GM23338 (cell line): ENCODE measurements around the gene LRTM2. TPM values are rescaled to one million over a fixed set of nuclear protein-coding genes. Genes with fewer than 3 reads are reported as not detected.

ENCODE experiments used
- ATAC-seq: fragments of 200-7000 bp; cut with Tn5 transposase; 3 replicates; pipeline ENCODE4 v1.9.1; 2020
- DNase-seq: peaks from one replicate; pipeline ENCODE4 v3.0.0-alpha.2; 2015; ENCODE audit warnings: low spot score
- H2AFZ ChIP-seq: fragments of 200-600 bp; sonication (generic); 2 replicates; pipeline ENCODE4 v1.8.0; 2016; ENCODE audit warnings: antibody characterized with exemption, mild to moderate bottlenecking, moderate library complexity
- H3F3A ChIP-seq: fragments of 200-600 bp; sonication (generic); replicated peaks from 2 replicates; pipeline ENCODE4 v1.8.0; 2017; ENCODE audit warnings: antibody characterized with exemption, mixed run types, low read depth
- H3K27ac ChIP-seq: fragments of 200-600 bp; sonication (generic); 2 replicates; pipeline ENCODE4 v1.6.1; 2016; ENCODE audit warnings: low read depth
- H3K27me3 ChIP-seq: fragments of 200-600 bp; sonication (generic); 2 replicates; pipeline ENCODE4 v1.8.0; 2016; ENCODE audit warnings: mild to moderate bottlenecking, mixed run types, moderate library complexity; ENCODE audit not compliant: insufficient read depth
- H3K36me3 ChIP-seq: fragments of 200-600 bp; sonication (generic); 2 replicates; pipeline ENCODE4 v1.8.0; 2016; ENCODE audit warnings: mild to moderate bottlenecking; ENCODE audit not compliant: insufficient read depth
- H3K4me1 ChIP-seq: fragments of 200-600 bp; sonication (generic); 2 replicates; pipeline ENCODE4 v1.8.0; 2016; ENCODE audit warnings: mild to moderate bottlenecking, moderate library complexity; ENCODE audit not compliant: insufficient read depth
- H3K4me2 ChIP-seq: fragments of 200-600 bp; sonication (generic); 2 replicates; pipeline ENCODE4 v1.7.1; 2017; ENCODE audit warnings: mixed run types
- H3K4me3 ChIP-seq: fragments of 200-600 bp; sonication (generic); 2 replicates; pipeline ENCODE4 v1.6.1; 2016; ENCODE audit warnings: mixed run types
- H3K79me2 ChIP-seq: fragments of 200-600 bp; sonication (generic); replicated peaks from 2 replicates; pipeline ENCODE4 v1.8.0; 2017; ENCODE audit warnings: mild to moderate bottlenecking; ENCODE audit not compliant: insufficient read depth
- H3K9me2 ChIP-seq: fragments of 200-600 bp; sonication (generic); 2 replicates; pipeline ENCODE4 v1.8.0; 2017; ENCODE audit not compliant: insufficient read depth
- H4K20me1 ChIP-seq: fragments of 200-600 bp; sonication (generic); replicated peaks from 2 replicates; pipeline ENCODE4 v1.8.0; 2017; ENCODE audit warnings: mild to moderate bottlenecking; ENCODE audit not compliant: insufficient read depth
- H3K27ac Mint-ChIP-seq: 2 replicates; pipeline ENCODE4 v1.8.0; 2020; ENCODE audit warnings: inconsistent platforms, mild to moderate bottlenecking, moderate library complexity, mixed read lengths
- H3K27me3 Mint-ChIP-seq: 3 replicates; pipeline ENCODE4 v1.8.0; 2022; ENCODE audit warnings: low read depth, mild to moderate bottlenecking, moderate library complexity, mixed read lengths, inconsistent platforms; ENCODE audit not compliant: insufficient read depth, poor library complexity
- H3K36me3 Mint-ChIP-seq: 3 replicates; pipeline ENCODE4 v1.8.0; 2021; ENCODE audit warnings: low read depth, mild to moderate bottlenecking, inconsistent platforms, moderate library complexity, mixed read lengths
- H3K4me1 Mint-ChIP-seq: 3 replicates; pipeline ENCODE4 v1.8.0; 2020; ENCODE audit warnings: mild to moderate bottlenecking, inconsistent platforms, mixed read lengths
- H3K4me3 Mint-ChIP-seq: 3 replicates; pipeline ENCODE4 v1.8.0; 2021; ENCODE audit warnings: moderate library complexity, mild to moderate bottlenecking, inconsistent platforms, mixed read lengths
- H3K9me3 Mint-ChIP-seq: 3 replicates; pipeline ENCODE4 v1.8.0; 2020; ENCODE audit warnings: moderate library complexity, mild to moderate bottlenecking, inconsistent platforms, mixed read lengths
- CREB1 ChIP-seq: fragments of 250-450 bp; sonication (Bioruptor Pico); IDR thresholded peaks from 2 replicates; pipeline ENCODE4 v1.5.0; 2020; ENCODE audit warnings: low read depth, mild to moderate bottlenecking, moderate library complexity
- POLR2AphosphoS5 ChIP-seq: IDR thresholded peaks from 2 replicates; pipeline ENCODE4 v1.6.1; 2016; ENCODE audit warnings: antibody characterized with exemption, low read depth
- STAT1 ChIP-seq: IDR thresholded peaks from one replicate; pipeline ENCODE4 v1.6.1; 2016; ENCODE audit warnings: antibody characterized with exemption; ENCODE audit not compliant: unreplicated experiment
- polyA plus RNA-seq: library from polyadenylated mRNA; unstranded; fragments of >200 nt; fragmentation: Nextera tagmentation; extraction: Ambion mirVana; gene quantifications from 2 replicates; pipeline ENCODE4 v1.2.1, GENCODE V29; 2016
- total RNA-seq: library from RNA; depleted of rRNA; stranded (reverse); fragments of >200 nt; shearing (Covaris generic); gene quantifications from 2 replicates; pipeline ENCODE4 v1.2.3, GENCODE V29; 2014
- TF ChIP-seq, protein P1 (sequence below): fragments of 250-450 bp; sonication (Bioruptor Pico); IDR thresholded peaks from 2 replicates; pipeline ENCODE4 v1.5.0; 2020; ENCODE audit warnings: mild to moderate bottlenecking, moderate library complexity
- TF ChIP-seq, protein P2 (sequence below): IDR thresholded peaks from 2 replicates; pipeline ENCODE4 v1.6.1; 2016; ENCODE audit warnings: antibody characterized with exemption
- TF ChIP-seq, protein P3 (sequence below): IDR thresholded peaks from one replicate; pipeline ENCODE4 v1.6.1; 2018; ENCODE audit warnings: antibody characterized with exemption; ENCODE audit not compliant: unreplicated experiment
- TF ChIP-seq, protein P4 (sequence below), 2 experiments: fragments of 200-600 bp in 1 of 2; sonication (generic) in 1 of 2; conservative IDR thresholded peaks; 2 replicates each; pipeline versions ENCODE4 v1.5.1 to v1.6.1; 2016 to 2017; ENCODE audit warnings: antibody characterized with exemption in 2 of 2, low read depth in 2 of 2, mild to moderate bottlenecking in 2 of 2, moderate library complexity in 1 of 2

Gene LRTM2
- total and polyA plus RNA-seq, 2 experiments from 2014 or later: 0.08 TPM; not detected in 1

DNA sequence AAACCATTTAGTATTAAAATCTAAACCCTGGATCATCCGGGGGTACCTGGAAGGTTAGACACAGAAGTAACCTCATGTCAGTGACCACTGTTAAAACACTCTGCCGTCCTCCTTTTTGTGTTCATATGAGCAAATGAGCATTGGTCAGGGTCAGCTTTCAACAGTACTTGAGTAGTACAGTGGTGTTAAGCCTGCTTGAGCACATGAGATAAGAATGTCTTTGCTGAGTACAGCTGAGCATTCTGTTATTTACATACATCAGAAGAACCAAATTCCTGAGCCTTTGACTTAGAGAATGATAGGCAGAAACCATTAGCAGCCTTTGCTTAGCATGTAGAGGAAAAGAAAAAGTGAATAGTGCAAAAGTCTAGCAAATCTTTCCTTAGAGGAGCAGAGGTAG, 38.6 kb upstream of the LRTM2 start (continued):
- TF ChIP-seq, protein P1, sequence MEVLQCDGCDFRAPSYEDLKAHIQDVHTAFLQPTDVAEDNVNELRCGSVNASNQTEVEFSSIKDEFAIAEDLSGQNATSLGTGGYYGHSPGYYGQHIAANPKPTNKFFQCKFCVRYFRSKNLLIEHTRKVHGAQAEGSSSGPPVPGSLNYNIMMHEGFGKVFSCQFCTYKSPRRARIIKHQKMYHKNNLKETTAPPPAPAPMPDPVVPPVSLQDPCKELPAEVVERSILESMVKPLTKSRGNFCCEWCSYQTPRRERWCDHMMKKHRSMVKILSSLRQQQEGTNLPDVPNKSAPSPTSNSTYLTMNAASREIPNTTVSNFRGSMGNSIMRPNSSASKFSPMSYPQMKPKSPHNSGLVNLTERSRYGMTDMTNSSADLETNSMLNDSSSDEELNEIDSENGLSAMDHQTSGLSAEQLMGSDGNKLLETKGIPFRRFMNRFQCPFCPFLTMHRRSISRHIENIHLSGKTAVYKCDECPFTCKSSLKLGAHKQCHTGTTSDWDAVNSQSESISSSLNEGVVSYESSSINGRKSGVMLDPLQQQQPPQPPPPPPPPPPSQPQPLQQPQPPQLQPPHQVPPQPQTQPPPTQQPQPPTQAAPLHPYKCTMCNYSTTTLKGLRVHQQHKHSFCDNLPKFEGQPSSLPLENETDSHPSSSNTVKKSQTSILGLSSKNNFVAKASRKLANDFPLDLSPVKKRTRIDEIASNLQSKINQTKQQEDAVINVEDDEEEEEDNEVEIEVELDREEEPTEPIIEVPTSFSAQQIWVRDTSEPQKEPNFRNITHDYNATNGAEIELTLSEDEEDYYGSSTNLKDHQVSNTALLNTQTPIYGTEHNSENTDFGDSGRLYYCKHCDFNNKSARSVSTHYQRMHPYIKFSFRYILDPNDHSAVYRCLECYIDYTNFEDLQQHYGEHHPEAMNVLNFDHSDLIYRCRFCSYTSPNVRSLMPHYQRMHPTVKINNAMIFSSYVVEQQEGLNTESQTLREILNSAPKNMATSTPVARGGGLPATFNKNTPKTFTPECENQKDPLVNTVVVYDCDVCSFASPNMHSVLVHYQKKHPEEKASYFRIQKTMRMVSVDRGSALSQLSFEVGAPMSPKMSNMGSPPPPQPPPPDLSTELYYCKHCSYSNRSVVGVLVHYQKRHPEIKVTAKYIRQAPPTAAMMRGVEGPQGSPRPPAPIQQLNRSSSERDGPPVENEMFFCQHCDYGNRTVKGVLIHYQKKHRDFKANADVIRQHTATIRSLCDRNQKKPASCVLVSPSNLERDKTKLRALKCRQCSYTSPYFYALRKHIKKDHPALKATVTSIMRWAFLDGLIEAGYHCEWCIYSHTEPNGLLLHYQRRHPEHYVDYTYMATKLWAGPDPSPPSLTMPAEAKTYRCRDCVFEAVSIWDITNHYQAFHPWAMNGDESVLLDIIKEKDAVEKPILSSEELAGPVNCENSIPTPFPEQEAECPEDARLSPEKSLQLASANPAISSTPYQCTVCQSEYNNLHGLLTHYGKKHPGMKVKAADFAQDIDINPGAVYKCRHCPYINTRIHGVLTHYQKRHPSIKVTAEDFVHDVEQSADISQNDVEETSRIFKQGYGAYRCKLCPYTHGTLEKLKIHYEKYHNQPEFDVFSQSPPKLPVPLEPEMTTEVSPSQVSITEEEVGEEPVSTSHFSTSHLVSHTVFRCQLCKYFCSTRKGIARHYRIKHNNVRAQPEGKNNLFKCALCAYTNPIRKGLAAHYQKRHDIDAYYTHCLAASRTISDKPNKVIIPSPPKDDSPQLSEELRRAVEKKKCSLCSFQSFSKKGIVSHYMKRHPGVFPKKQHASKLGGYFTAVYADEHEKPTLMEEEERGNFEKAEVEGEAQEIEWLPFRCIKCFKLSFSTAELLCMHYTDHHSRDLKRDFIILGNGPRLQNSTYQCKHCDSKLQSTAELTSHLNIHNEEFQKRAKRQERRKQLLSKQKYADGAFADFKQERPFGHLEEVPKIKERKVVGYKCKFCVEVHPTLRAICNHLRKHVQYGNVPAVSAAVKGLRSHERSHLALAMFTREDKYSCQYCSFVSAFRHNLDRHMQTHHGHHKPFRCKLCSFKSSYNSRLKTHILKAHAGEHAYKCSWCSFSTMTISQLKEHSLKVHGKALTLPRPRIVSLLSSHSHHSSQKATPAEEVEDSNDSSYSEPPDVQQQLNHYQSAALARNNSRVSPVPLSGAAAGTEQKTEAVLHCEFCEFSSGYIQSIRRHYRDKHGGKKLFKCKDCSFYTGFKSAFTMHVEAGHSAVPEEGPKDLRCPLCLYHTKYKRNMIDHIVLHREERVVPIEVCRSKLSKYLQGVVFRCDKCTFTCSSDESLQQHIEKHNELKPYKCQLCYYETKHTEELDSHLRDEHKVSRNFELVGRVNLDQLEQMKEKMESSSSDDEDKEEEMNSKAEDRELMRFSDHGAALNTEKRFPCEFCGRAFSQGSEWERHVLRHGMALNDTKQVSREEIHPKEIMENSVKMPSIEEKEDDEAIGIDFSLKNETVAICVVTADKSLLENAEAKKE (CRISPR knock-in tag): no peak

DNA sequence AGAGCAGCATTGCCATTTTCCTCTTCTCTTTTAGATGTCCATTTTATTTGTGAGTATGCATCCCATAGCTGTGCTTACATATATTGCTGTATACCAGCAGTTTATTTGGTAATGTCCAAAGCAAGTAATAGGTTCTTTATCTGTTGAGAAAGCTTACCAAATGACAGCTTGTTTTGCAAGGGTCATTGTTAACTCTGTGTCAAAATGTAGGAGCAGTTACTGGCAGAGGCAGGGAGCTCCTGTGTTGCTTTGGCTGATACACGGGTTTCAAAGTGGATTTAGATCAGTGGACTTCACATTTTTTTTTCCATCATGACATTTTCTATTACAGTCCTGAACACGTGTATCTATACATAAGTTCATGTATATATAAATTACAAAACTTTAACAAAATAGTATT, 38.1 kb upstream of the LRTM2 start:
- TF ChIP-seq CREB1: no peak
- TF ChIP-seq STAT1: no peak
- TF ChIP-seq POLR2AphosphoS5: no peak

DNA sequence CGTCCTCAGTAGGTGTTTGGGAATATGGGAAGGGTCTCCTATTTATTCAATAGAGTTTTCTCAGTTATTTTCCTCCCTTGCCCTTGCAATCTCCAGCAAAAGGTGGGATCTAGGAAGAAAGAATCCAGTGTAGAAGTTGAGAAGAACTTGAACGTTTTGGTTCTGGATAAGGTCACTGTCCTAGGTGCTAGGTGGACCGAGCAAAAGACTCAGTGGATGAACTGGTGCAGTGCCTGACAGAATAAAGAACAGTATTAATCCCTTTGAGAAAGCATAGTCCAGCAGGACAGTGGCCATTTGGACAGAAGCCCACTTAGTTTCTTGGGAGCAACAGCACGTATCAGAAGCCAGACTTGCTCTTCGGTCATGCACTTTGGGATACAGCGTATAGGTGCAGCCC, 32.7 kb upstream of the LRTM2 start:
- Histone ChIP-seq H3K4me2 (no peak overlapping the region), H3K4me3 (no peak overlapping the region), H3K9me2 (no peaks in the 10 kb centered on the region), H2AFZ (no peak overlapping the region), H3K27me3 (no peaks in the 10 kb centered on the region), H3K79me2 (no peaks in the 10 kb centered on the region), H3F3A (no peaks in the 10 kb centered on the region), H3K27ac (no peak overlapping the region), H4K20me1 (peaks cover 7% of the 10 kb centered on the region), H3K4me1 (no peaks in the 10 kb centered on the region), H3K36me3 (0 out of 2 replicates have a peak, but pooled peaks cover 7% of the 10 kb centered on the region)
- Mint-ChIP-seq H3K27me3 (no peaks in the 10 kb centered on the region), H3K27ac (no peak overlapping the region), H3K9me3 (no peaks in the 10 kb centered on the region), H3K36me3 (peaks cover 13% of the 10 kb centered on the region; the same call in 2 of the 3 replicates), H3K4me1 (peaks cover 19% of the 10 kb centered on the region), H3K4me3 (no peak overlapping the region)
- ATAC-seq: no peak
- no peak for DNase-seq
- TF ChIP-seq, protein P2, sequence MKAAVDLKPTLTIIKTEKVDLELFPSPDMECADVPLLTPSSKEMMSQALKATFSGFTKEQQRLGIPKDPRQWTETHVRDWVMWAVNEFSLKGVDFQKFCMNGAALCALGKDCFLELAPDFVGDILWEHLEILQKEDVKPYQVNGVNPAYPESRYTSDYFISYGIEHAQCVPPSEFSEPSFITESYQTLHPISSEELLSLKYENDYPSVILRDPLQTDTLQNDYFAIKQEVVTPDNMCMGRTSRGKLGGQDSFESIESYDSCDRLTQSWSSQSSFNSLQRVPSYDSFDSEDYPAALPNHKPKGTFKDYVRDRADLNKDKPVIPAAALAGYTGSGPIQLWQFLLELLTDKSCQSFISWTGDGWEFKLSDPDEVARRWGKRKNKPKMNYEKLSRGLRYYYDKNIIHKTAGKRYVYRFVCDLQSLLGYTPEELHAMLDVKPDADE: no peak
- TF ChIP-seq POLR2AphosphoS5: no peak
- no peak for TF ChIP-seq STAT1
- TF ChIP-seq, protein P3, sequence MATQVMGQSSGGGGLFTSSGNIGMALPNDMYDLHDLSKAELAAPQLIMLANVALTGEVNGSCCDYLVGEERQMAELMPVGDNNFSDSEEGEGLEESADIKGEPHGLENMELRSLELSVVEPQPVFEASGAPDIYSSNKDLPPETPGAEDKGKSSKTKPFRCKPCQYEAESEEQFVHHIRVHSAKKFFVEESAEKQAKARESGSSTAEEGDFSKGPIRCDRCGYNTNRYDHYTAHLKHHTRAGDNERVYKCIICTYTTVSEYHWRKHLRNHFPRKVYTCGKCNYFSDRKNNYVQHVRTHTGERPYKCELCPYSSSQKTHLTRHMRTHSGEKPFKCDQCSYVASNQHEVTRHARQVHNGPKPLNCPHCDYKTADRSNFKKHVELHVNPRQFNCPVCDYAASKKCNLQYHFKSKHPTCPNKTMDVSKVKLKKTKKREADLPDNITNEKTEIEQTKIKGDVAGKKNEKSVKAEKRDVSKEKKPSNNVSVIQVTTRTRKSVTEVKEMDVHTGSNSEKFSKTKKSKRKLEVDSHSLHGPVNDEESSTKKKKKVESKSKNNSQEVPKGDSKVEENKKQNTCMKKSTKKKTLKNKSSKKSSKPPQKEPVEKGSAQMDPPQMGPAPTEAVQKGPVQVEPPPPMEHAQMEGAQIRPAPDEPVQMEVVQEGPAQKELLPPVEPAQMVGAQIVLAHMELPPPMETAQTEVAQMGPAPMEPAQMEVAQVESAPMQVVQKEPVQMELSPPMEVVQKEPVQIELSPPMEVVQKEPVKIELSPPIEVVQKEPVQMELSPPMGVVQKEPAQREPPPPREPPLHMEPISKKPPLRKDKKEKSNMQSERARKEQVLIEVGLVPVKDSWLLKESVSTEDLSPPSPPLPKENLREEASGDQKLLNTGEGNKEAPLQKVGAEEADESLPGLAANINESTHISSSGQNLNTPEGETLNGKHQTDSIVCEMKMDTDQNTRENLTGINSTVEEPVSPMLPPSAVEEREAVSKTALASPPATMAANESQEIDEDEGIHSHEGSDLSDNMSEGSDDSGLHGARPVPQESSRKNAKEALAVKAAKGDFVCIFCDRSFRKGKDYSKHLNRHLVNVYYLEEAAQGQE: no peak
- TF ChIP-seq, protein P4, sequence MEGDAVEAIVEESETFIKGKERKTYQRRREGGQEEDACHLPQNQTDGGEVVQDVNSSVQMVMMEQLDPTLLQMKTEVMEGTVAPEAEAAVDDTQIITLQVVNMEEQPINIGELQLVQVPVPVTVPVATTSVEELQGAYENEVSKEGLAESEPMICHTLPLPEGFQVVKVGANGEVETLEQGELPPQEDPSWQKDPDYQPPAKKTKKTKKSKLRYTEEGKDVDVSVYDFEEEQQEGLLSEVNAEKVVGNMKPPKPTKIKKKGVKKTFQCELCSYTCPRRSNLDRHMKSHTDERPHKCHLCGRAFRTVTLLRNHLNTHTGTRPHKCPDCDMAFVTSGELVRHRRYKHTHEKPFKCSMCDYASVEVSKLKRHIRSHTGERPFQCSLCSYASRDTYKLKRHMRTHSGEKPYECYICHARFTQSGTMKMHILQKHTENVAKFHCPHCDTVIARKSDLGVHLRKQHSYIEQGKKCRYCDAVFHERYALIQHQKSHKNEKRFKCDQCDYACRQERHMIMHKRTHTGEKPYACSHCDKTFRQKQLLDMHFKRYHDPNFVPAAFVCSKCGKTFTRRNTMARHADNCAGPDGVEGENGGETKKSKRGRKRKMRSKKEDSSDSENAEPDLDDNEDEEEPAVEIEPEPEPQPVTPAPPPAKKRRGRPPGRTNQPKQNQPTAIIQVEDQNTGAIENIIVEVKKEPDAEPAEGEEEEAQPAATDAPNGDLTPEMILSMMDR (conservative IDR thresholded peaks at IDR 0.05; ENCODE audit: low read depth in 2 of 2): no peak

More for the DNA sequence above, 38.1 kb upstream of the LRTM2 start:
- no peaks in the 10 kb centered on the region for H3F3A ChIP-seq
- H3K9me3 Mint-ChIP-seq: no peaks in the 10 kb centered on the region
- no peaks in the 10 kb centered on the region for H3K4me1 Mint-ChIP-seq
- H3K4me1 ChIP-seq: no peaks in the 10 kb centered on the region
- H3K36me3 Mint-ChIP-seq: peaks cover 13% of the 10 kb centered on the region; the same call in 2 of the 3 replicates
- peaks cover 22% of the 10 kb centered on the region for H3K79me2 ChIP-seq
- H3K4me3 ChIP-seq: no peak overlapping the region
- H3K27me3 ChIP-seq: no peaks in the 10 kb centered on the region
- DNase-seq: no peak
- no peaks in the 10 kb centered on the region for H3K27me3 Mint-ChIP-seq
- H4K20me1 ChIP-seq: peaks cover 16% of the 10 kb centered on the region; the same call in 1 of the 2 replicates
- H3K4me3 Mint-ChIP-seq: no peak overlapping the region
- peaks cover 9% of the 10 kb centered on the region; the same call in 1 of the 2 replicates for H3K36me3 ChIP-seq
- H3K4me2 ChIP-seq: no peak overlapping the region
- H3K27ac Mint-ChIP-seq: no peak overlapping the region
- no peak overlapping the region for H3K27ac ChIP-seq
- H2AFZ ChIP-seq: no peak overlapping the region
- no peaks in the 10 kb centered on the region for H3K9me2 ChIP-seq
- ATAC-seq: no peak
